Breast epithelium (tissue), 3 donors: Measurements from ENCODE around the gene CACHD1.

Source experiments
- CTCF ChIP-seq, 3 donors: fragments of 450-650 bp; IDR thresholded peaks; one replicate each; pipeline ENCODE4 v1.5.1; 2016 to 2017; ENCODE audit warnings: antibody characterized with exemption in 3 of 3, mild to moderate bottlenecking in 3 of 3, moderate library complexity in 3 of 3
- POLR2AphosphoS5 ChIP-seq, 3 donors: sonication (generic); formaldehyde crosslinking; IDR thresholded peaks; one replicate each; pipeline ENCODE4 v1.6.1; 2017; ENCODE audit warnings: antibody characterized with exemption in 3 of 3

- TF ChIP-seq POLR2AphosphoS5 (IDR thresholded peaks at IDR 0.05), result no peak
- no peak for TF ChIP-seq CTCF (IDR thresholded peaks at IDR 0.05)
Measured at GRCh38 chr1:64479874-64480273, 9.9 kb downstream of the CACHD1 start.
